ENCODE data around the gene TCEA2. TPM values are rescaled to one million over a fixed set of nuclear protein-coding genes. Genes with fewer than 3 reads are reported as not detected.

The TCEA2 gene
- total and polyA plus RNA-seq, 2 of the 13 experiments (the other 11 are each of a cell fraction or from before 2014, with no cell fraction given), result 28.1 to 33.7 TPM

DNA sequence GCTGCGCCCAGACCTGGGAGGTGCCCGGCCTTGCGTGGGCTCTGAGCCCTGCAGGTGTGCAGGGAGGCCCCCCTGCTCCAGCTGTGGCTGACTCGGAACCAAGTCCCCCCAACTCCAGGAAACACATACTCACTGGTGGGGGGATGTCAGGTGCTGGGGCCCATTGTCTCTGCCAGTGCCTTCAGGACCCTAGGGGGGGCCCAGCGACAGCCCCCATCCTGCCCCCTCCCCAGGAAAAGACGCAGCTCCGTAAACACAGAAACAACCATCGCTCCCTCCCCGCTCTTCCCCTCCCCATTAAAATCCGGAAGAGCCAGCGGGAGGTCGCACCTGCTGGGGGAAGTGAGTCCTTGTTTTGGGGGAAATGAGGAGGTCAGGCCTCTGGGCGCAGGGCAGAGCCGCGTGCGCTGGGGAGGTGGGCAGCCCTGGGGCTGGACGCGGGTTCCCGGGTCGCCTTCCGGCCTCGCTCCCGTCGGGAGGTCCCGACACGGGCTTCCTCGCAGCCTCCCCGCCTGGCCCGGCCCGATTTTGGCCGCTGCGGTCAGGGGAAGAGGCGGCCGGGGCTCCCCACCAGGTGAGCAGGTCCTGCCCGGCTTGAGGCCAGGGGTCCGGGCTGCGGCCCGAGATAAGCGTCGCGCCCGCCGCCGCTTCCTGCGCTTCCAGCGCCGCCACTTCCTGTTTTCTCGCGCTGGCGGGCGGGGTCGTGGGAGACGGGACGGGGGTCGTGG is 20.8 kb upstream of the TCEA2 start (continued):
- TF ChIP-seq, protein P1, sequence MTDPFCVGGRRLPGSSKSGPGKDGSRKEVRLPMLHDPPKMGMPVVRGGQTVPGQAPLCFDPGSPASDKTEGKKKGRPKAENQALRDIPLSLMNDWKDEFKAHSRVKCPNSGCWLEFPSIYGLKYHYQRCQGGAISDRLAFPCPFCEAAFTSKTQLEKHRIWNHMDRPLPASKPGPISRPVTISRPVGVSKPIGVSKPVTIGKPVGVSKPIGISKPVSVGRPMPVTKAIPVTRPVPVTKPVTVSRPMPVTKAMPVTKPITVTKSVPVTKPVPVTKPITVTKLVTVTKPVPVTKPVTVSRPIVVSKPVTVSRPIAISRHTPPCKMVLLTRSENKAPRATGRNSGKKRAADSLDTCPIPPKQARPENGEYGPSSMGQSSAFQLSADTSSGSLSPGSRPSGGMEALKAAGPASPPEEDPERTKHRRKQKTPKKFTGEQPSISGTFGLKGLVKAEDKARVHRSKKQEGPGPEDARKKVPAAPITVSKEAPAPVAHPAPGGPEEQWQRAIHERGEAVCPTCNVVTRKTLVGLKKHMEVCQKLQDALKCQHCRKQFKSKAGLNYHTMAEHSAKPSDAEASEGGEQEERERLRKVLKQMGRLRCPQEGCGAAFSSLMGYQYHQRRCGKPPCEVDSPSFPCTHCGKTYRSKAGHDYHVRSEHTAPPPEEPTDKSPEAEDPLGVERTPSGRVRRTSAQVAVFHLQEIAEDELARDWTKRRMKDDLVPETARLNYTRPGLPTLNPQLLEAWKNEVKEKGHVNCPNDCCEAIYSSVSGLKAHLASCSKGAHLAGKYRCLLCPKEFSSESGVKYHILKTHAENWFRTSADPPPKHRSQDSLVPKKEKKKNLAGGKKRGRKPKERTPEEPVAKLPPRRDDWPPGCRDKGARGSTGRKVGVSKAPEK (CRISPR knock-in tag; IDR thresholded peaks at IDR 0.05; ENCODE audit: borderline replicate concordance), result no peak
- TF ChIP-seq ZMAT3 (CRISPR knock-in tag; conservative IDR thresholded peaks at IDR 0.05), result 0 out of 2 replicates have a peak, but pooled peaks have one; percentile 1
- TF ChIP-seq RNF2 (conservative IDR thresholded peaks at IDR 0.05; ENCODE audit: low read depth), result 0 out of 2 replicates have a peak, but pooled peaks have one; percentile 32
- peak; percentile 89 for TF ChIP-seq SMAD3 (CRISPR knock-in tag; IDR thresholded peaks at IDR 0.05)
- TF ChIP-seq BHLHE40 (IDR thresholded peaks at IDR 0.05; ENCODE audit: low read length), result no peak
- TF ChIP-seq, protein P2, sequence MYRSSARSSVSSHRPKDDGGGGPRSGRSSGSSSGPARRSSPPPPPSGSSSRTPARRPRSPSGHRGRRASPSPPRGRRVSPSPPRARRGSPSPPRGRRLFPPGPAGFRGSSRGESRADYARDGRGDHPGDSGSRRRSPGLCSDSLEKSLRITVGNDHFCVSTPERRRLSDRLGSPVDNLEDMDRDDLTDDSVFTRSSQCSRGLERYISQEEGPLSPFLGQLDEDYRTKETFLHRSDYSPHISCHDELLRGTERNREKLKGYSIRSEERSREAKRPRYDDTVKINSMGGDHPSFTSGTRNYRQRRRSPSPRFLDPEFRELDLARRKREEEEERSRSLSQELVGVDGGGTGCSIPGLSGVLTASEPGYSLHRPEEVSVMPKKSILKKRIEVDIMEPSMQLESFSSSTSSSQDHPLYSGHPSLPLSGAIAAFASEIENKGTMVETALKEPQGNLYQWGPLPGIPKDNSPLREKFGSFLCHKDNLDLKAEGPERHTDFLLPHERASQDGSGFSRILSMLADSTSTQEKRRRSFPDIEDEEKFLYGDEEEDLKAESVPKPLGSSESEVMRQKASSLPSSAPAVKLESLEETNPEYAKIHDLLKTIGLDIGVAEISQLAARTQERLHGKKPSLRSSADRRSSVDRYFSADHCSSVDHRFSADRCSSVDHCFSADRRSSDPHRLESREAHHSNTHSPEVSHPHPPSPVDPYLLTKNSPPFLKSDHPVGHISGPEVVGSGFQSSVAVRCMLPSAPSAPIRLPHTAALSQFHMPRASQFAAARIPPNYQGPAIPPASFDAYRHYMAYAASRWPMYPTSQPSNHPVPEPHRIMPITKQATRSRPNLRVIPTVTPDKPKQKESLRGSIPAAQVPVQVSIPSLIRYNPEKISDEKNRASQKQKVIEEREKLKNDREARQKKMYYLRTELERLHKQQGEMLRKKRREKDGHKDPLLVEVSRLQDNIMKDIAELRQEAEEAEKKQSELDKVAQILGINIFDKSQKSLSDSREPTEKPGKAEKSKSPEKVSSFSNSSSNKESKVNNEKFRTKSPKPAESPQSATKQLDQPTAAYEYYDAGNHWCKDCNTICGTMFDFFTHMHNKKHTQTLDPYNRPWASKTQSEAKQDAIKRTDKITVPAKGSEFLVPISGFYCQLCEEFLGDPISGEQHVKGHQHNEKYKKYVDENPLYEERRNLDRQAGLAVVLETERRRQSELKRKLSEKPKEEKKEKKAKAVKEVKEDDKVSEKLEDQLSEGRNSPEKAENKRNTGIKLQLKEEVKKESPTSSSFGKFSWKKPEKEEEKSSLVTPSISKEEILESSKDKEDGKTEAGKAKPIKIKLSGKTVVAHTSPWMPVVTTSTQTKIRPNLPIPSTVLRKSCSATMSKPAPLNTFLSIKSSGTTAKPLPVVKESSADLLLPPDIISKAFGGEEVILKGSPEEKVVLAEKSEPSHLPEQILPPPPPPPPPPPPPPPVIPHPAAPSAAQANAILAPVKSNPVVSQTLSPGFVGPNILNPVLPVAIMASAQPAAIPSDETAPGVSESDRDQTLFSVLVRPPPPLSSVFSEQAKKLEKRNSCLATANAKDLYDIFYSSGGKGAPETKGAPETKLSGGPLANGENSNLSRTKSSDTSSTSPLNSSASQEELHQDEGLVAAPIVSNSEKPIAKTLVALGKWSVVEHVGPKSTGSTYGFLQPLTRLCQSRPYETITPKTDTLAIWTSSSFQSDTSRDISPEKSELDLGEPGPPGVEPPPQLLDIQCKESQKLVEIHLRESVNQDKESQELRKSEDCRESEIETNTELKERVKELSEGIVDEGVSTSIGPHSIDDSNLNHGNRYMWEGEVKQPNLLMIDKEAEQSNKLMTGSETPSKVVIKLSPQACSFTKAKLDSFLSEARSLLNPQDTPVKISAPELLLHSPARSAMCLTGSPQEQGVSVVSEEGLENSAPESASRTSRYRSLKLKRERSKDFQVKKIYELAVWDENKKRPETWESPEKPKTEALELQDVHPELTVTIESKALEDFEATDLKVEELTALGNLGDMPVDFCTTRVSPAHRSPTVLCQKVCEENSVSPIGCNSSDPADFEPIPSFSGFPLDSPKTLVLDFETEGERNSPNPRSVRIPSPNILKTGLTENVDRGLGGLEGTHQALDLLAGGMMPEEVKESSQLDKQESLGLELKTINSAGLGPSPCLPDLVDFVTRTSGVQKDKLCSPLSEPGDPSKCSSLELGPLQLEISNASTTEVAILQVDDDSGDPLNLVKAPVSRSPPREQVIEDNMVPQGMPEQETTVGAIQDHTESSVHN (CRISPR knock-in tag; IDR thresholded peaks at IDR 0.05), result no peak; the same call in none of the 2 replicates
- no peak for TF ChIP-seq ZSCAN9 (CRISPR knock-in tag; IDR thresholded peaks at IDR 0.05; ENCODE audit: borderline replicate concordance)
- TF ChIP-seq JDP2 (CRISPR knock-in tag; IDR thresholded peaks at IDR 0.05; ENCODE audit: borderline replicate concordance), result no peak; the same call in 1 of the 2 replicates
- peak; percentile 89; the same call in 1 of the 2 replicates for TF ChIP-seq GLI4 (CRISPR knock-in tag; IDR thresholded peaks at IDR 0.05; ENCODE audit: borderline replicate concordance)
- peak; percentile 39; the same call in 1 of the 2 replicates for TF ChIP-seq NKX3-1 (CRISPR knock-in tag; IDR thresholded peaks at IDR 0.05)
- TF ChIP-seq ZBTB38 (CRISPR knock-in tag; IDR thresholded peaks at IDR 0.05), result no peak; the same call in none of the 2 replicates
- no peak for TF ChIP-seq ATF7 (IDR thresholded peaks at IDR 0.05)
- TF ChIP-seq ATF7 (CRISPR knock-in tag; IDR thresholded peaks at IDR 0.05), result 0 out of 2 replicates have a peak, but pooled peaks have one; percentile 49
- TF ChIP-seq NR2F2 (IDR thresholded peaks at IDR 0.05; ENCODE audit: borderline replicate concordance, low read depth), result no peak
- TF ChIP-seq MIER2 (CRISPR knock-in tag; IDR thresholded peaks at IDR 0.05), result peak; percentile 21; the same call in 1 of the 2 replicates
- TF ChIP-seq ZNF816 (CRISPR knock-in tag; IDR thresholded peaks at IDR 0.05; ENCODE audit: borderline replicate concordance), result peak; percentile 54; the same call in 1 of the 2 replicates
- no peak for TF ChIP-seq ARNTL (CRISPR knock-in tag; IDR thresholded peaks at IDR 0.05)
- TF ChIP-seq SOX13 (IDR thresholded peaks at IDR 0.05), result no peak
- TF ChIP-seq SOX13 (CRISPR knock-in tag; conservative IDR thresholded peaks at IDR 0.05 in 1 of 2, IDR thresholded peaks at IDR 0.05 in 1 of 2), result peak; percentile 19 to 82; a peak in 1 of 4 replicates
